HG02981 (cell line): Measurements from ENCODE around the gene METTL26.

Experiments used
- ATAC-seq: cut with Tn5 transposase; IDR thresholded peaks from one replicate; pipeline ENCODE4 v1.9.1; 2021; ENCODE audit warnings: mild to moderate bottlenecking, moderate library complexity; ENCODE audit not compliant: unreplicated experiment

The METTL26 gene

DNA sequence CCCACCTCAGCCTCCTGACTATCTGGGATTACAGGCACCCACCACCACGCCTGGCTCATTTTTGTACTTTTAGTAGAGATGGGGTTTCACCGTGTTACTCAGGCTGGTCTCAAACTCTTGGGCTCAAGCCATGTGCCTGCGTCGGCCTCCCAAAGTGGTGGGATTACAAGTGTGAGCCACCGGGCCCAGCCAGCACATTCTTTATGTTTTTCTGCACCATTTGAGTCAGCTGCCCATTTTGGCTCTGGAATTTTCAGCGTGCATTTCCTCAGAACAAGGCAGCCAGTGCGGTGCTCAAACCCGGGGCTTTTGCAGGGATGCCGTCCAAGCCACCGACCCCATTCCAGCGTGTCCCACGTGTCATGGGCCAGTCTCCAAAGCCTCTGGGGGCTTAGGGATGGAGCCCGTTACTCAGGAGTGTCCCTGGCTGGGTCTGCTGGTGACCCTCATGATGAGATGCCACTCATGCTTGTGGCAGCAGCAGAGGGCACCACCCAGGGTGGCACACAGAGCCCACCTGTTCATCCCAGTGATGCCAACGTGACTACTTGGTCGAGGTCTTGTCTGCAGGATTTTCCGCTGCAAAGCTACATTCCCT is 50.0 kb downstream of the METTL26 start:
- no peak for ATAC-seq

DNA sequence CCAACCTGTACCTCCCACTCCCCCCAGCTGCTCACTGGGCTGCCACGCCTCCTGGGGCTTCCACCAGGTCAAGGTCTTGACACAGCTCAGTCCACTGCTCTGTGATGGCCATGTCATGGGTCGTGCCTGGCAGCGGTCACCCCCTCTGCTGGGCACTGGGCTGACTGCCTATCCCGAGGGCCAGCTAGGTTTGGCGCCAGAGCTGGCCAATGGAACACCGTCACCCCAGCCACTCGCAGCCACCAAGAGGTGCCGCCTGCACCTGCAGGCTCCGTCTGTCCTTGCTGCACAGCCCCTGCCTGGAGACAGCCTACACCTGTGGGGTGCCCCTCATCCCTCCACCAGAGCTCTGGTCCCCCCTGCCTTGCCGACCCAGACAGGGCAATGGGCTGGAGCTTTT is 50.8 kb downstream of the METTL26 start:
- no peak for ATAC-seq
